Esophagus muscularis mucosa (tissue), 4 donors: ENCODE measurements around the gene MEF2D. TPM values are rescaled to one million over a fixed set of nuclear protein-coding genes. Genes with fewer than 3 reads are reported as not detected.

Source experiments
- DNase-seq: peaks from one replicate; pipeline ENCODE4 v3.0.0-alpha.2; 2017; ENCODE audit errors: extremely low spot score
- H3K27ac ChIP-seq, 4 donors: fragments of 200-600 bp; sonication (generic); replicated peaks in 1 of 4; 1 replicate in 3 of 4; 2 replicates in 1 of 4; pipeline ENCODE4 v1.5.1; 2016 to 2019; ENCODE audit warnings: mild to moderate bottlenecking in 1 of 4
- H3K27me3 ChIP-seq, 4 donors: fragments of 200-600 bp; sonication (generic); one replicate each; pipeline versions ENCODE4 v1.5.1 to v1.6.0; 2016 to 2019
- H3K36me3 ChIP-seq, 4 donors: fragments of 200-600 bp; sonication (generic); one replicate each; pipeline ENCODE4 v1.5.1; 2016 to 2019
- H3K4me1 ChIP-seq, 4 donors: fragments of 200-600 bp; sonication (generic); one replicate each; pipeline ENCODE4 v1.5.1; 2016 to 2019
- H3K4me3 ChIP-seq, 4 donors: fragments of 200-600 bp; sonication (generic); 1 replicate in 2 of 4; 2 replicates in 2 of 4; pipeline ENCODE4 v1.5.1; 2016 to 2019; ENCODE audit warnings: mild to moderate bottlenecking in 4 of 4, moderate library complexity in 1 of 4
- H3K9me3 ChIP-seq, 4 donors: fragments of 200-600 bp; sonication (generic); 1 replicate in 3 of 4; 2 replicates in 1 of 4; pipeline ENCODE4 v1.5.1; 2016 to 2019
- EP300 ChIP-seq: sonication (generic); formaldehyde crosslinking; IDR thresholded peaks from one replicate; pipeline ENCODE4 v1.6.1; 2017; ENCODE audit warnings: antibody characterized with exemption
- POLR2A ChIP-seq: fragments of 450-650 bp; IDR thresholded peaks from one replicate; pipeline ENCODE4 v1.6.1; 2017; ENCODE audit warnings: antibody characterized with exemption, moderate library complexity, mild to moderate bottlenecking, low read depth
- POLR2AphosphoS5 ChIP-seq, 2 donors: sonication (generic); formaldehyde crosslinking; IDR thresholded peaks; one replicate each; pipeline ENCODE4 v1.6.1; 2017; ENCODE audit warnings: antibody characterized with exemption in 2 of 2
- WGBS: methylation state at CpG from one replicate; pipeline ENCODE4 v1.1.5; 2018; 5-methylcytosine and 5-hydroxymethylcytosine counted together
- intact Hi-C: fragments of 100-400 bp; cut with DNase I; formaldehyde crosslinking; loops from one replicate; pipeline ENCODE4 v1.15.1; 2023
- total RNA-seq, 4 donors: library from RNA; depleted of rRNA; stranded (reverse); fragments of >200 nt; gene quantifications; one replicate each; pipeline versions ENCODE4 v1.1.0 to v1.2.1, GENCODE V29; 2016
- TF ChIP-seq, protein P1 (sequence below), 3 experiments: fragments of 200-600 bp in 2 of 3; fragments of 450-650 bp in 1 of 3; sonication (generic) in 2 of 3; IDR thresholded peaks; one replicate each; pipeline ENCODE4 v1.5.1; 2017 to 2019; ENCODE audit warnings: antibody characterized with exemption in 3 of 3, mild to moderate bottlenecking in 2 of 3, moderate library complexity in 1 of 3

Gene MEF2D
- total RNA-seq, 4 donors from 2014 or later: 78.0 to 138 (median 115) TPM

GRCh38 chr1:156422602-156423091 is 77.9 kb downstream of the MEF2D start:
- H3K4me1 ChIP-seq: peaks cover 23 to 27% (median 23%) of the 10 kb centered on the region in 4 donors
- TF ChIP-seq POLR2A: no peak
- TF ChIP-seq POLR2AphosphoS5 (IDR thresholded peaks at IDR 0.05): no peak
- TF ChIP-seq, protein P1, sequence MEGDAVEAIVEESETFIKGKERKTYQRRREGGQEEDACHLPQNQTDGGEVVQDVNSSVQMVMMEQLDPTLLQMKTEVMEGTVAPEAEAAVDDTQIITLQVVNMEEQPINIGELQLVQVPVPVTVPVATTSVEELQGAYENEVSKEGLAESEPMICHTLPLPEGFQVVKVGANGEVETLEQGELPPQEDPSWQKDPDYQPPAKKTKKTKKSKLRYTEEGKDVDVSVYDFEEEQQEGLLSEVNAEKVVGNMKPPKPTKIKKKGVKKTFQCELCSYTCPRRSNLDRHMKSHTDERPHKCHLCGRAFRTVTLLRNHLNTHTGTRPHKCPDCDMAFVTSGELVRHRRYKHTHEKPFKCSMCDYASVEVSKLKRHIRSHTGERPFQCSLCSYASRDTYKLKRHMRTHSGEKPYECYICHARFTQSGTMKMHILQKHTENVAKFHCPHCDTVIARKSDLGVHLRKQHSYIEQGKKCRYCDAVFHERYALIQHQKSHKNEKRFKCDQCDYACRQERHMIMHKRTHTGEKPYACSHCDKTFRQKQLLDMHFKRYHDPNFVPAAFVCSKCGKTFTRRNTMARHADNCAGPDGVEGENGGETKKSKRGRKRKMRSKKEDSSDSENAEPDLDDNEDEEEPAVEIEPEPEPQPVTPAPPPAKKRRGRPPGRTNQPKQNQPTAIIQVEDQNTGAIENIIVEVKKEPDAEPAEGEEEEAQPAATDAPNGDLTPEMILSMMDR (IDR thresholded peaks at IDR 0.05): no peak
- TF ChIP-seq EP300: no peak
- H3K4me3 ChIP-seq: no peak overlapping the region
- DNase-seq: no peak
- no peaks in the 10 kb centered on the region for H3K36me3 ChIP-seq
- peaks cover 17 to 100% (median 49%) of the 10 kb centered on the region in 4 donors for H3K27me3 ChIP-seq
- H3K9me3 ChIP-seq: no peaks in the 10 kb centered on the region
- 44% methylated on average over 14 of the region's 15 CpGs for WGBS
- no peak overlapping the region for H3K27ac ChIP-seq
- intact Hi-C loops: no loop called here

- no peak for DNase-seq
- H3K4me1 ChIP-seq: peaks cover 23 to 27% (median 23%) of the 10 kb centered on the region in 4 donors
- H3K36me3 ChIP-seq: no peaks in the 10 kb centered on the region
- no peak for TF ChIP-seq EP300
- WGBS: 27% methylated on average over 12 of the region's 12 CpGs
- H3K9me3 ChIP-seq: no peaks in the 10 kb centered on the region
- intact Hi-C loops: no loop called here
- H3K4me3 ChIP-seq: peak overlapping the region; percentile 39 to 55 (median 48)
- H3K27me3 ChIP-seq: peaks cover 17 to 100% (median 49%) of the 10 kb centered on the region in 4 donors
- H3K27ac ChIP-seq: no peak overlapping the region
Measured at GRCh38 chr1:156421939-156422601, 78.5 kb downstream of the MEF2D start.

DNA sequence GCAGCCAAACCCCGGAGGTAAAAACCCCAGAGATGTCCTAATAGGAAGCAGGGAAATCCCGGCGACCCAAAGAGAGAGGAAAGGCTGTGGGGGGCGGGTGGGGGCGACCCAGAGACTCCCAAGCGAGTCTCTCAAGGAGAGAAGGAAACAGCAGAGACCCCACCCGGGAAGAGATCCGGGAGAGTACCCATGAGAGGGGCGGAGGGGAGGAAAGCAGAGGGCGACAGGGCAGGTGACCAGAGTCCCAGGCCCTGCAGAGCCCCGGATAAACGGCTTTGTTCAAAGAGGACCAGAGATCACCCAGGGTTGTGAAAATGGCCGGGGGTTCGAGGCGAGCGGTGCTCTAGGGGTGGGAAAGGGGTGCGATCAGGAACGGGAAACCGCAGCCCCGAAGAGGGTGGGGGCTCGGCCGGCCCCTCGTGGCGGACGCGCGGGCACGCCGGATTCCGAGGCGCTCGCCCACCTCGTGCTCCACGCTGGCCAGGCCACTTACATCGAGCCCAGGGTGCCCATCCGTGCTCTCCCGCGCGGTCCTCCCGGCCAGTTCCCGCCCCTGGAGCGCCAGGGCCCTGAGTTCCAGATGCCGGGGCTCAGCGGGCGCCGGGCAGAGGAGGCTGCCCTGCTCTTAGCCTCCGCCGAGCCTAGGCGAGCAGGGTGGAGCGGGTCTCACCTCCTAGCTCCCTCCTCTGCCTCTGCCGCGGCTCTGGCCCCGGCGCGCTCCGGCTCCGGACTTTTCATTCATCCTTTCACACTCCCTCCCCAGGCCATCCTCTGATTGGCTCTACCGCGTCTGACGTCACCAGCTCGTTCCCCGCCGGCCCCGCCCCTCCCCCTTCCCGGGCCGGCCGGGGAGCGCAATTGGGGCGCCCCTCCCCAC is 79.3 kb downstream of the MEF2D start:
- TF ChIP-seq POLR2AphosphoS5 (IDR thresholded peaks at IDR 0.05): peak; percentile 42 to 81
- TF ChIP-seq POLR2A: no peak
- no peak for TF ChIP-seq EP300
- Histone ChIP-seq H3K27ac (no peak overlapping the region), H3K27me3 (peaks cover 17 to 100% (median 51%) of the 10 kb centered on the region in 4 donors), H3K4me1 (peaks cover 23 to 27% (median 23%) of the 10 kb centered on the region in 4 donors), H3K36me3 (no peaks in the 10 kb centered on the region), H3K4me3 (peak overlapping the region; percentile 39 to 55 (median 48)), H3K9me3 (no peaks in the 10 kb centered on the region)
- intact Hi-C loops: no loop called here
- 2% methylated on average over 59 of the region's 69 CpGs for WGBS
- no peak for DNase-seq

DNA sequence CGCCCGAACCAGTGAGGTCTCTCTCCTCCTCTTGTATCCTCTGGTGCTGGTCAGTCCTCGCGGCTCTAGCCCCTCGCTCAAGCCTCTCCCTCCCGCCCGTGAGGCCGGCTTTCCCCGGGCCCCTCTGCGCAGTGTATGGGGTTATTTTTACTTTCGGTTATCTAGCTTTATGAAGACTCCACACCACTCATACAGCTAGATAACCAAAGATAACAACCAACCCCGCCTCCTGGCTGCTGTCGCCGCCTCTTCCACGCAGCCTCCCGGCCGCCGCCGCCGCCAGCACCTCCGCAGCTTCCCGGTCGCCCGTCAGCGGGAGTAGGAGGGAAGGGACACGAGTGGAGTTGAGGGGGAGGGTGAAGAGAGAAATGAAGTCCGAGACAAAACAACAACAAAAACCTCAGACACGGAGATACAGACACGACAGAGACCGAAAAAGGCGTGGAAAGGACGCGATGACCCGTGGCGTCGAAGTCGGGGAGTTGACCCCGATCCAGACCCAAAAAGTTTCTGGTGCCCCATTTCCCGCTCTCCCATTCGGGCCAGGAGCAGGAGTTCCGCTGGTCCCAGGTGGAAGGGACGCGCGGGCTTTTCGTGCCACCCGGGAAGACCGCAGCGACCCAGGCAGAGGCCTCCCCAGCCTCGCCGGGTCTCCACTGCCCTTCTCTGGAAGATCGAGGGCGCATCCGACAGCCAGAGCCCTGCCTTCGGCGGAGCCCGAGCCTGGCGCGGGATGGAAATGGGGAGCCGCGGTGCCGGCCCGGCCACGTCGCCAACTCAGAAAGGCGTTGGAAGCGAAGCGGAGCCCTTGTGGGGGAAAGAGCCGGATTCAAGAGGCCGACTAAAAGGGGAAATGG is 80.1 kb downstream of the MEF2D start:
- Histone ChIP-seq H3K4me1 (peaks cover 23 to 27% (median 23%) of the 10 kb centered on the region in 4 donors), H3K36me3 (no peaks in the 10 kb centered on the region), H3K9me3 (no peaks in the 10 kb centered on the region), H3K4me3 (peak overlapping the region; percentile 39 to 55 (median 48)), H3K27me3 (peaks cover 17 to 100% (median 53%) of the 10 kb centered on the region in 4 donors), H3K27ac (no peak overlapping the region)
- DNase-seq: no peak
- intact Hi-C loops: no loop called here
- WGBS: 3% methylated on average over 52 of the region's 69 CpGs
- TF ChIP-seq, protein P1 (IDR thresholded peaks at IDR 0.05): no peak
- TF ChIP-seq POLR2AphosphoS5 (IDR thresholded peaks at IDR 0.05) (no peak), EP300 (no peak), POLR2A (no peak)

- H3K36me3 ChIP-seq: no peaks in the 10 kb centered on the region
- peaks cover 23 to 27% (median 23%) of the 10 kb centered on the region in 4 donors for H3K4me1 ChIP-seq
- DNase-seq: no peak
- H3K9me3 ChIP-seq: no peaks in the 10 kb centered on the region
- H3K4me3 ChIP-seq: peak overlapping the region; percentile 39 to 55 (median 48)
- H3K27ac ChIP-seq: no peak overlapping the region
- intact Hi-C loops: no loop called here
- 69% methylated on average over 3 of the region's 5 CpGs for WGBS
- H3K27me3 ChIP-seq: peaks cover 17 to 100% (median 53%) of the 10 kb centered on the region in 4 donors
- TF ChIP-seq POLR2A (no peak), POLR2AphosphoS5 (IDR thresholded peaks at IDR 0.05) (no peak), EP300 (no peak)
- TF ChIP-seq, protein P1 (IDR thresholded peaks at IDR 0.05): no peak
Measured at GRCh38 chr1:156419854-156420204, 80.7 kb downstream of the MEF2D start.
